Stimulated activated CD8-positive, alpha-beta memory T cell treated with anti-CD3 and anti-CD28 coated beads, Interleukin-7, amount 100 ng/mL, for 4 hours (primary cell): Measurements from ENCODE around the gene FMN2.
"Not testable (repeated sequence)": the region's sequence is repeated elsewhere in the genome, so short reads cannot be mapped to it uniquely, and the experiment has no call there.

Experiments used
- DNase-seq, 2 donors: peaks; one replicate each; pipeline ENCODE4 v3.0.0-alpha.2; 2020; ENCODE audit warnings: low read depth in 2 of 2

FMN2 gene

DNA sequence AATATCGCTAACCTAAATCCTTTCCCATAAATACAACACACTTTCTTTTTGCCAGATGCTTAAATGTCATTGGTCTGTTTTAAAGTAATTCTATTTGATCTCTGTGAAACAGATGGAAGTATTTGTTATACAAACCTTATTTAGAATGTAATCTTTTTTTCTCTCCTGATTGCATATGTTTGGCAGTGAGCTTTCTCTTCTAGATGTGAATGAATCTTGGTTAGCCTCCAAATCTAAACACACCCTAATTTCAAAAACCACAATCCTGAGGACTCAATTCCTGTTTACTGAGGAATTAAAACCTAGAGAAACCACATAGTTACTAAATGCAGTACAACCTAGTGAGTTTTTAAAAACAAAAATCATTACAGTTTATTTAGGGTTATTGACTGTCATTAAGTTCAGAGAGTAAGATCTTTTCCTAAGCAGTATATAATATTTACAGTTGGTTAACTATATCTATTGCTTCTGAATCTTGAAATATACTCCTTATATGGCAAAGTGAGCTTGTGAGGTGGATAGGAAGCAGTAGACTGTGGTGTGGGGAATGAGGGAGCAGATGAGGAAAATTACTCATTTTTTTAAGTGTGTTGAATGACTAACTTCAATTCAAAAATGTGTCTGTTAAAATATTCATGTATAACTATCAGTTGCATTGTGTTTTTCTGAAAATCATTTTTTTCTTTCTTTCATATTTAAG lies 218.7 kb downstream of the FMN2 start:
- DNase-seq: no peak

DNA sequence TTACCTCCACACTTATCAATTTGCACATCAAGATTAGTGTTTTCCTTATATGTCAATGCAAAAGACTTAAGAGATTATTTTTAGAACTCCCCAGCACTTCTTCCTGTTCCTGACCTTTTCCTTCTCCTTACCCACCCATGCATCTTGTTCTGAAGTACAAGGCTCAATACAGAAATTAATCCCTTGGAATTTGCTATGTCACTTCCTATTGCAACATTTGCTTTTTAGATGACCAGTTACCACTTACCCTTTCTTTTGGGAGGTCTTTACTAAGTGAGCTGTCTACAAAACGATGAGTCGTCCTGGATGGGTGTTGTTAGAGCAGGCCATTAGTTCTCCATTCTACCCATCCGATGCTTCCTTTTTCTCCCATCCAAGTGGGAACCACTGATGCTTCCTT lies 221.2 kb downstream of the FMN2 start:
- no peak for DNase-seq

DNA sequence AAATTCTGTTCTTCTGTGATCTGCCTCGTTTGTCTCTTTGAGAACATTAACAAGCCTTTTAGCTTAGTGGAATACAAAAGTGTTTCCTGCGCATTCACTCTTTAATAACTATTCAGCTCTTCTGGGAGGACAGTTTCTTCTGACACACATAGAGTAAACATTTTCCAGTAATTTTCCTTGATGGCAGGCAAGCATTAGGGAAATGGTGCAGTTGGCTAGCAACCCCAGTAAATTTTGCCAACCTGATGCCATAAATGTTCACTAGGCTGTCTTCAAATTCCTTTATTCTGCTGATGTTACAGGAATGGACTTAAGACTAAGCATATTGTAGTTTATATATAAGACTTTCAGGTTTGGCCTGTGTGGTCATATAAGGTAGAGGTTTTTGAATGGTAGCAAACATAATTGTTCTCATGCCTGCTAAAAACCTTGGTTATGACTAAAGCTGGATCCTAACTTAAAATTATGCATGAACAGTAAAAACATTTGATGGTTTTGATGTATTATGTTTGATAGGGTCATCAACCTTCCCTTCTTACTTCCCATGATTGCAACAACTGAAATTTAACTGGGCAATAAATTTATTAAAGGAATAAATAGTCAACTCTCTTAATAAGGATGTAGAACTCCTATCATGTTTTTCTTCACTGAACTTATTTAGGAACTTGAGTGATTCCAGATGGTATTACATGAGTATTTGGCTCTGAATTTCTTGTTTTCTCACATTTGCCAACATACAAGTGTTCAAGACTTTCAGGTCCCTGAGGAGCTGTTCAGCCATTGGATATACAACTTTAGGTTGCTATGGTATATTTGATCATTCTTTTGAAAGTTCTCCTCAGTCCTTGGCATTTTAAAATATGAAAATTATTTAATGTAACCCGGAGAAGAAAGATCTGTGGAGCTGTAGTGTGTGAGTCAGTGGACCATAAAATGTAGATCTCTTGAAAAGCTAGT lies 223.4 kb downstream of the FMN2 start:
- DNase-seq: no peak

DNA sequence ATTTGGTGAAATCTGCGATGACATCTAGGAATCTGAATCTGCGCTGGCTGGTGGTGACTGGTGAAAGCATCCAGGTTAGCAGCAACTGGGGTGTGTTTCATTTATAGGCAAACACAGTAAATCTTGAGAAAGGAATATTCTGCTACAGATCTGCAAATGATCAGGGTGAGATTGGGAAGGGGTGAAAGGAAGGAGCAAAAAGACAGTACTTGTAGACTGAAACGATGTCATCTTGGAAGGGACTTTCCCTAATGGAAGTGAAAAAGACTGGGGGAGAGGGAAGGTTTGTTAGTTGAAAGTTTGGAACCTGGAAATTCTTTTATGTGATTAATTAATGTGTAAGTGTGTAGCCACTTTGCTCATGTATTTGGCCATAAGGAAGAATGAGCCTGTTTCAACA lies 228.3 kb downstream of the FMN2 start:
- no peak for DNase-seq

DNA sequence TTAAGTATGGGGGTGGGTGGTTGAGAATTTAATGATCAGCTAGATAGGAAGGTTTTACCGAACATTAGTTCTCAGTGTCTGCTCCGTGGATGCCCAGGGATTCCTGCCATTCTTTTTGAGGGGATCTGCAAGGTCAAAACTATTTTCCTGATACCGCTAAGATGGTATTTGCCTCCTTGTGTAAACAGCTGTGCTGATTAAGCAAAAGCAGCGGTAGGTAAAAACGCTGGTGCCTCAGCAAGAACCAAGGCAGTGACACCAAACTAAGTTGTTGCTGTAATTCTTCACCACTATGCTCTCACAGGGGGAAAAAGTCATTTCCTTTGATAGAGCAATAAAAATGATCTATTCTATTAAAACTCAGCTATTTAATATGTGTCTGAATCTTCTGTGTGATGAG lies 229.0 kb downstream of the FMN2 start:
- no peak for DNase-seq

DNA sequence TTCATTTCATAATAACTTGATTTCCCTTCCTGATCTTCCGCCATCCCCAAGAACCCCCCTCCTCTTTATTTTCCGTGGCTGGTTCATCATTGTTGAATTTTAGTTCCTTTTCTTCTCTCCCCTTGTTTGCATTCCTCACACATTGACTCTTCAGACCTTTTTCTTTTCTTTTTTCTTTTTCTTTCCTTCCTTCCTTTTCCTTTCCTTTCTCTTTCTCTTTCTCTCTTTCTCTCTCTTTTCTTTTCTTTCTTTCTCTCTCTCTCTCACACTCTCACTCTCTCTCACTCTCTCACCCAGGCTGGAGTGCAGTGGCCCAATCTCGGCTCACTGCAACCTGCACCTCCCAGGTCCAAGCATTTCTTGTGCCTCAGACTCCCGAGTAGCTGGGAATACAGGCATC lies 231.3 kb downstream of the FMN2 start:
- no peak for DNase-seq

DNA sequence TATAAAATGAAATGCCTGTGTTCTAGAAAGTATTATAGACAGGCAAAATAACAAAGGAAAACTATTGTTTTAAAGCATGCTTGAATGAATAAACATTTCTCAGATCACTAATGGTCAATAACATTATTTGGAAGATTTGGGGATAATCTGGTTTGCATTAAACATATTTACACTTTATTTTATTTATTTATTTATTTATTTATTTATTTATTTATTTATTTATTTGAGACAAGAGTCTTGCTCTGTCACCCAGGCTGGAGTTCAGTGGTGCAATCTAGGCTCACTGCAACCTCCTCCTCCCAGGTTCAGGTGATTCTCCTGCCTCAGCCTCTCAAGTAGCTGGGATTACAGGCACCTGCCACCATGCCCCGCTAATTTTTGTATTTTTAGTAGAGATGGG lies 236.7 kb downstream of the FMN2 start:
- DNase-seq: not testable (repeated sequence)

DNA sequence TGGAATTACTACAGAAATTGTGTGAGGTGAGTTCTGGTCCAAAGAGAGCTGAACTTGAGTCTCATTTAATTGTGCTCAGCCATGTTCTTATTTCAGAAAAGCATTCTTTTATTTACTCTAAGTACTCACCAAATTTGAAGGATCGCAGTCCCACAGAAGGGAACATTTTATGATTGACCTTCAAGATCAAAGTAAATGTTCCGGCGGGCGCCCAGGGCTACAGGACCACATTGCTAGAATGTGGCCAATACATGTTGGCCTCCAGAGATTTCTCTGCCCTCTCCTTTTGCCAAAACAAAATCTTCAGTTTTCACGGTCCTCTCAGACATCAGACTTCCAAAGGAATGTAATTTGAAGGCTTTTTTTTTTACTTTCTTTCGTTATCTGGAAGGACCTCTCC lies 237.8 kb downstream of the FMN2 start:
- DNase-seq: no peak

DNA sequence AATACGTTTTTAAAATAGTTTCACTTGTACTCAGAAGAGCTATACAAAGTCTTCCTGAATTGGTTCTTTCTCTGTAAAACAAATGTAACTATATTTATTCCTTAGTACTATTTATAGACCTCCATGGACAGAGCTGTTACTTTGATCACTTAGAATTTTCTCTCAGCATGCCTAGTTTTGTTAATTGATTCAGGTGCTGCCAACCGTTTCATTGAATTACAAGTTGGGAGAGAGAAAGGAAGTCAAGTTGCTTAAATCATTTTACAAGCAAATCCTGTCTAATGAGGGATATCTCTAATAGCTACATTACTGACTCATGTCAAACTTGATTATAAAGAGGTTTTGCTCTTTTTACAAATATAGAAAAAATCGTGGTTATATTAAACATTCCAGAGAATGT lies 241.0 kb downstream of the FMN2 start:
- DNase-seq: no peak

DNA sequence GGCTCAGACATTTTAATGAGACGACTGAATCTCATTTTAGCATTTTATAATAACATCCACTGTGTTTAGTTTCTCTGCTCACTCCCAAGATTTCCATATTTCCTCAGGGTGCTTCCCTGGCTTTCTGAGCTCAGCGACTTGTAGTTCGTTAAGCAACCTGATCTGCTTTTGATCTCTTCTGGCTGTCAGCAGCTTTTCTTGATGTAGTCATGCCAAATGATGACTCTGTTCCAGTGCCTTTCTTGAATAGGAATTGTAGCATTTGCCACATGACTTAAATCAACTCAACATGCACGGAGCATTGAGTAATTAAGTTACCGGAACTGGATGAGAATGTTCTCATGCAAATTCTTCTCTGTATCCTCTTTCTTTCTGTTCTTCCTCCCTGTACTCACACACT lies 246.1 kb downstream of the FMN2 start:
- DNase-seq: no peak

DNA sequence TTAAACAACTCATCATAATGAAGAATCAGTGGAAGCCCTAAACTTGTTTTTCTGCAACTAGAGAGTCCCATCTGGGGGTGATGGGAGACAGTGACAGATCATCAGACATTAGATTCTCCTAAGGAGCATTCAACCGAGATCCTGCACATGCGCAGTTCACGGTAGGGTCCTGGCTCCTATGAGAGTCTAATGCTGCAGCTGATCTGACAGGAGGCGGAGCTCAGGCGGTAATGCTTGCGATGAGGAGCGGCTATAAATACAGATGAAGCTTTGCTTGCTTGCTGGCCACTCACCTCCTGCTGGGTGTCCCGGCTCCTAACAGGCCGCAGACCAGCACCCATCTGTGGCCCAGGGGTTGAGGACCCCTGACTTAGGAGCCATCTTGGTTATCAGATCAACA lies 247.2 kb downstream of the FMN2 start:
- no peak for DNase-seq

DNA sequence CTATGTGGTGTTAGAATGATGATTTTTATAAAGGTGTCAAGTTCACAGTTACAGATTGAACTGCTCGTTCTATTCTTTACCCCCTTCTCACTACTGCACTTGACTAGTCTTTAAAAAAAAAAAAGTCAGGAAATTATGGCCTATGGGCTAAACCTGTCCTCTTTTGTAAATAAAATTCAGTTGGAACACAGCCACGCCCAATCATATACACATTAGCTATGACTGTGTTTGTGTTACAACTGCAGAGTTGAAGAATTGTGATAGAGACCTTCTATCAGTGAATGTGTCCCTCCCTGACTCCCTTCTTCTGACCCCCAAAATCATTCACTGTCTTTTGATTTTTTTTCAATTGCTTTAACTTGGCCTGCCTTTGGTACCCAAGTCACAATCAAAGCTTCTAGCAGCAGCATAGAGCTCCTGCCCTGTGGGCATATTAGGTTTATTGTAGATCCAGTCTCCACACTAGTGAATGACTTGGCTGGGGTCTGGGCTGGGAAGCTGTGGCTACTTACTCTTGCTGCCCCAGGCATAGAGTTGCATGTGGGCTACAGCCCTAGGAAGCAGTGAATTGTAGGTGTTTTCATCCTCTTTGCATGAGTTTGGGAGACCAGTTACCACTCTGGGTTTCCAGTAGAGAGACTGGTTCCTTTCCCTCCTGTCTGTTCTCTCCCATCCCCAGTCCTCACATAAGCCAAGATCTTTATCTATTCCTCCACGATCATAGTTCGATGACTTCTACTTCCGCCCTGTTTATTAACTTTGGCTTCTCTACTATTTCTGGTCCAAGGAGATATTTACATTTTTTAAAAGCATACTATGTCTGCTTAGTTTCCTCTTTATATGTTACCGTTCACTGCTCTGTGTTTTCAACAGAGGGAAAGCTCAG lies 249.9 kb downstream of the FMN2 start:
- DNase-seq: no peak

DNA sequence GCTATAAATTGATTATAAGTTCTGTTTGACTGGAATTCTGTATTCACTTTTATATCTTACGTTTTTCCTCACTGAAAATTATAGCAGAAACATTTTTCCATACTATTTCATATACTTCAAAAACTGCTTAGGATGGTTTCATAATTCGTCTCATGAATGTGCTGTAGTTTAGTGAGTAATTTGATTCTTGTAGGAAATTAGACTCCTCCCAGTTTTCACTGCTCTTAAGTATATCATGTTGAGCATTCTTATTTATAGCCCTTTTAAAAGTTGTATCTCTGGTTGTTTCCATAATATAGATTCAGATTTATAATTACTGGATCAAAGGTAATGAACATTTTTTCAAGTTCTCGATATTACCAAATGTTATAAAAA lies 250.6 kb downstream of the FMN2 start:
- DNase-seq: no peak

DNA sequence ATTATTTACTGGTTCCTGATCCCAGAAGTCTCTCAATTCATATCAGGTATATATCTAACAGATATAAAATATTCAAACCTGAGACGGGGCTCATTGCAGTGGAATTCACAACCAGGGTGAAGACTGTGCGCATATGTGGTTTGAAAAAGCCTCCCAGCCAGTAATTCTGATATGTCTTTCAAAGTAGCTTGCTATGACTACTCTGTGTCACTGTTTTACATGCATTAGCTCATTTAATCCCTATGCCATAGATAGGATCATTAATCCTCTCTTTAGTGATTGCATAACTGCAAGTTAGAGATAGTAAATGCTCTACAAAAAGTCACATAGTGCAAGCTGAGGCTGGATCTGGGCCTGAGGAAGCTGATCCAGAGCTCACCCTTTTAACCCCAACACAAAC lies 251.4 kb downstream of the FMN2 start:
- no peak for DNase-seq

DNA sequence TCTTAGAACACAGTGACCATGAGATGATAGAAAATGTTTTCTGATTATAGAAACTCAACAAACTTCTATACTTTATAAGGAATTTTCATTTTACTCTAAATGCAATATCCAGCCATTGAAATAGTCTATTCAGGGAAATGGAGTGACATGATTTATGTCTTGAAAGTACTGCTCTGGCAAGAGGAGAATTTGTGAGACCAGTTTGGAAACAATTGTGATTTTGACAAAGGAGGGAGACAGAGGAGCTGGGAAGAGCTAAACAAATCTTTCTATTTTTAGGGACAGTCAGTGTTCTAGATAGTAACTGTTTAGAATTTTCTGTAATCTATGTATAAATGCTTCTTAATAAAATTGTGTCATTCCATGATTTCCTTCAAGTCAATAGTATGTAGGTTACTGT lies 252.3 kb downstream of the FMN2 start:
- DNase-seq: no peak

DNA sequence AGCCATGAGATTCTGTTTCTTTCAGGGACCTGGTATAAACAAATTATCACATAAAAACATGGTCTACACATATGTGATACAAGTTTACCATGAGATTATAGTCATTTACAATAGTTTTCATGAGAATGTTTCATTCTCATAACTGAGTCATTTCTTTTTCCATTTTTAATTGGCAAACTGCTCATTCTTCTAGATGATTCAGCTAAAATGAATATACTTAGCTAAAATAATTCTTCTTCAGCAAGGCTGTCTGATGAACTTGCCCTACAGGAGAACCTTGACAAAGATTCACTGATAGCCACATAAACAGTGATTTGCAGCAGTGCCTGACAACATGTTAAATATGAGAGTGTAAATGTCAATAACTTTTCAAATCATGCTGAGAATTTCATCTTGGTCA lies 253.2 kb downstream of the FMN2 start:
- no peak for DNase-seq

DNA sequence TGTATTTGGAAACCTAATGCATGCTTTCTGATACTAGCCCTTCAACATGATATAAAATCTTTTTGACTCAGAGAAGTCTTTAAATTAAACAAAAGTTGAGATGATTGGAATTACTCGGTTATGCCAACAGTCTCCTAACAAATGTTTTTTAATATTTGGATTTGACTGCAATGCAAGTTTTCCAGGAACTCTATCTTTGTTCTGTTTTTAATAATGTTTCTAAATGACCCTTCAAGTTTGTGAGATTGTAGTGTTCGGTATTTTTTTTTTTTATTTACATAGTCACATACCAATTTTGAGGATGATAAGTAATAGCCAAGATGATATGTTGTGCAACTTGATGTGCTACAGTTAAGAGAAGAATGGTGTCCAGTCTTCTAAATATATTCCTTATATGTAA lies 258.0 kb downstream of the FMN2 start:
- no peak for DNase-seq

DNA sequence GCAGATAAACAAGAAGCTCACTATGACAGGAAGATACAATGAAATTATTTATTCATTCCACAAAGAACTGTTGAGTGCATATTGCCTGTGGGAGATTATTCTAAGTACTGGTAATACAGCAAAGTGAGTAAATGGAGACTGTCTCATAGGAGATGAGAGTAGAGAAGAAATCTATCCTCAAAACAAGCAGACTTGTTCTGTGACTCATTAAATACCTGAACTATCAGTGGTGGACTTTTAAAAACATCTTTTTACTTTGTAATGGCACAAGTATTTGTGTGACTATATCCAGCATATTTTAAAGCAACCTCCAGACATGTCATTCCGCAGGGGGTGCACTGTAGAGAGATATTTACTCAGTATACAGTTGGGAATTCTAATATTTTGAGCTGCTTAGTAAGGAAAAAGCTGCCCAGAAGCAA lies 259.2 kb downstream of the FMN2 start:
- DNase-seq: no peak

DNA sequence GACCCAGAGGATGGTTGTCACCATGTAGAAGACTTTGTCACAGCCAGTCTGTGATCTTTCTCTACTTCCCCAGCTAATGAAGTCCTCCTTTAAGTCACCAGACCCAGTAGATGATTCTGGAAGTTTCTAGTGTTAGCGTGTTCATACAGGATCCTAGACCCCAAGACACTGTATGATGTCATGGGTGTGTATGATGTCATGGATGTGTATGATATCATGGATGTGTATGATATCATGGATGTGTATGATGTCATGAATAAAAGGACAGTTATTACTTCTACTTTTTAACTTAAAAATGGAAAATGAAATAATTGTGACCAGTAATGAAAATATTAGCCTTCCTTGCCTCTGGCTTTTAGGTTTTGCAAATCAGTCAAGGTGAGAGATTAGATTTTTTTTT lies 260.0 kb downstream of the FMN2 start:
- no peak for DNase-seq

DNA sequence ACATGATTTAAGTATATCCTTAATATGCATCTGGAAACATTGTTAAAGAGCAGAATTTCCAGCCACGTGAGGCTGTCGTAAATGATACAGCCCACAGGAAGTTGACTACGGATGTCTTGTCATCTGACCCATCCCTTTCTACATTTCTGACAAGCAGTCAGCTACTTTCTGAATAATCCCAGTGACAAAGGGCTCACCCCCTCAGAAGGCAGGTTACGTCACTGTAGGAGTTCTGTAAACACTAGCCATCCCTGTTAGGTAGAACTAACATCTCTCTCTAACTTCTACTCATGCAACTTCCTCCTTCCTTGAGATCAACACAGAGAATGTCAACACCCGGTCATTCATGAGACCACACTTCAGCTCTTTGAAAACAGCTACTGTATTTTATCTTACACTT lies 261.1 kb downstream of the FMN2 start:
- no peak for DNase-seq

DNA sequence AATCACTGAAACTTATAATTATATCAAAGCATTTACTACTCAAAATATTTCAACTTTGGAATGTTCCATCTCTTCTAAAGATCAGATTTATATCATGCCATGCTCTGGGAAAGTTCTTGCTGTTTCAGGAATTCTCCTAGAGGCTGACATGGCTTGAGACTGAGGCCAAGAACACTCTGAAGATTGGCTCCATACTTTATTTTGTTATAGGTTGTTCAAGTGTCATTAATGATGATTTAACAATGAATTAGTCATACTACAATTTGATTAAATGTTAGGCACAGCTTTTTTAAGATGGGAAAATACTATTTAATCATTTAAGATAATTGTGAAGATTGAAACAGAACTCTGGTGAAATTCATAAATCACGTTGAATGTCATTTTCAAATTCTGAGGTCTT lies 264.9 kb downstream of the FMN2 start:
- no peak for DNase-seq

DNA sequence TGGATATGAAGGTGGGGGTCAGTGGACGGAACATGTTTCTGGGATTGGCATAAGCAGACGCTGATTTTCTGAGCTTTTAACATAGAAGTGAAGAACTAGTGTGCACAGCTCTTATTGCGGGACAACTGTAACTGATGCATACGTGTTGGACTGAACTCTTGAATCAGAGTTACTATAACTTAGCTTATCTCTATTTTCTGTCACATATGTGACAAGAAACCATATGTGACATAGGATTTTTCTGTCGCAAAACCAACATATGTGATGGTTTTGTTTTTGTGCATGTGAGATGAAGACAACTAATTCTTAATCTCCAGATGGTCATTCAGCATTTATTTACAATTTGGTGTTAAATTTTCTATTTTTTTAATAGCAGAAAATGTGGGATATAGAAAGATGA lies 270.4 kb downstream of the FMN2 start:
- no peak for DNase-seq
